K562 (cell line): ENCODE results near the gene SAMD4A. TPM values are rescaled to one million over a fixed set of nuclear protein-coding genes. Genes with fewer than 3 reads are reported as not detected.

Source experiments
- ATAC-seq: fragments of 200-7000 bp; cut with Tn5 transposase; 3 replicates; pipeline ENCODE4 v1.9.1; 2020; ENCODE audit warnings: moderate library complexity
- BruUV-seq: library from RNA; stranded (reverse); fragments of 400-500 nt; replicated peaks from 2 replicates; lab custom pipeline; 2021; lab: Mats Ljungman, UMichigan
- CTCF ChIA-PET: fragments of 300-600 bp; formaldehyde crosslinking; extraction: SDS; loops from one replicate; lab custom pipeline; 2021; ENCODE audit warnings: low intra/inter-chr PET ratio; lab: Yijun Ruan, JAX
- POLR2A ChIA-PET: fragments of 300-600, 350-650 bp; sonication (Branson Sonifier 250); formaldehyde crosslinking; extraction: SDS; loops from one replicate; lab custom pipeline; 2021; ENCODE audit warnings: antibody characterized with exemption, inconsistent platforms; lab: Yijun Ruan, JAX
- DNase-seq, 4 experiments: peaks; one replicate each; pipeline versions ENCODE4 v3.0.0 to v3.0.0-alpha.2; 2011 to 2018; ENCODE audit warnings: low spot score in 3 of 4, mixed read lengths in 3 of 4; ENCODE audit errors: extremely low read depth in 1 of 4
- FAIRE-seq: peaks from 2 replicates; lab custom pipeline; 2011; peaks lifted over from hg19 to GRCh38; lab: Jason Lieb, UNC
- H2AFZ ChIP-seq: 2 replicates; pipeline ENCODE4 v1.6.0; 2011; ENCODE audit warnings: low read depth, low read length, control low read depth, inconsistent platforms
- H3K27ac ChIP-seq: fragments of 200-600 bp; 3 replicates; pipeline ENCODE4 v1.8.0; 2011; ENCODE audit warnings: low read depth, mild to moderate bottlenecking, control low read depth, inconsistent platforms, low read length, moderate library complexity, mixed read lengths; ENCODE audit errors: extremely low read depth
- H3K27me3 ChIP-seq, 2 experiments: fragments of 300-600 bp in 1 of 2; 2 replicates in 1 of 2; 3 replicates in 1 of 2; pipeline versions ENCODE4 v1.6.0 to v1.8.0; 2011; ENCODE audit warnings: inconsistent platforms in 2 of 2, low read length in 2 of 2, mild to moderate bottlenecking in 1 of 2, mixed read lengths in 1 of 2, moderate library complexity in 1 of 2; ENCODE audit not compliant: control insufficient read depth in 2 of 2, insufficient read depth in 2 of 2
- H3K36me3 ChIP-seq: fragments of 300-600 bp; 3 replicates; pipeline ENCODE4 v1.8.0; 2011; ENCODE audit warnings: mild to moderate bottlenecking, low read length, inconsistent platforms; ENCODE audit not compliant: control insufficient read depth, insufficient read depth
- H3K4me1 ChIP-seq, 2 experiments: fragments of 200-600 bp in 1 of 2; replicated peaks in 1 of 2; 2 replicates in 1 of 2; 3 replicates in 1 of 2; pipeline versions ENCODE4 v1.5.1 to v1.8.0; 2011; ENCODE audit warnings: inconsistent platforms in 2 of 2, low read length in 2 of 2, mild to moderate bottlenecking in 1 of 2, mixed read lengths in 1 of 2, moderate library complexity in 1 of 2; ENCODE audit not compliant: control insufficient read depth in 2 of 2, insufficient read depth in 2 of 2
- H3K4me2 ChIP-seq: 2 replicates; pipeline ENCODE4 v1.6.1; 2011; ENCODE audit warnings: low read length, control low read depth, inconsistent platforms, mixed read lengths; ENCODE audit not compliant: insufficient read depth
- H3K4me3 ChIP-seq: fragments of 200-600 bp; sonication (generic), shearing (Covaris generic); 2 replicates; pipeline ENCODE4 v1.5.1; 2016; ENCODE audit warnings: control low read depth, inconsistent platforms
- H3K79me2 ChIP-seq: fragments of 200-600 bp; 3 replicates; pipeline ENCODE4 v1.8.0; 2011; ENCODE audit warnings: low read length, inconsistent platforms; ENCODE audit not compliant: control insufficient read depth, insufficient read depth
- H3K9ac ChIP-seq, 2 experiments: 2 replicates each; pipeline versions ENCODE4 v1.6.0 to v1.6.1; 2011; ENCODE audit warnings: low read depth in 2 of 2, low read length in 2 of 2, control low read depth in 1 of 2, inconsistent platforms in 1 of 2, mild to moderate bottlenecking in 1 of 2, mixed read lengths in 1 of 2; ENCODE audit not compliant: insufficient read depth in 1 of 2
- H3K9me1 ChIP-seq: one replicate; pipeline ENCODE4 v1.6.0; 2011; ENCODE audit warnings: inconsistent platforms, mild to moderate bottlenecking, low read length, moderate library complexity; ENCODE audit not compliant: control insufficient read depth, insufficient read depth
- H3K9me3 ChIP-seq: replicated peaks from 2 replicates; pipeline ENCODE4 v1.5.1; 2011; ENCODE audit warnings: low read depth, low read length, inconsistent platforms; ENCODE audit not compliant: control insufficient read depth, insufficient read depth
- H4K20me1 ChIP-seq: replicated peaks from 2 replicates; pipeline ENCODE4 v1.6.1; 2011; ENCODE audit warnings: low read length, inconsistent platforms, mixed read lengths; ENCODE audit not compliant: control insufficient read depth, insufficient read depth
- E2F8 ChIP-seq: fragments of 450-650 bp; IDR thresholded peaks from 2 replicates; pipeline ENCODE4 v1.7.1; 2018; ENCODE audit warnings: mild to moderate bottlenecking, low read depth; ENCODE audit not compliant: partially characterized antibody
- IRF9 ChIP-seq: fragments of 450-650 bp; IDR thresholded peaks from 2 replicates; pipeline ENCODE4 v1.6.1; 2016; ENCODE audit warnings: missing biosample characterization, missing genetic modification characterization
- JUND ChIP-seq, 2 experiments: IDR thresholded peaks; 2 replicates in 1 of 2; 3 replicates in 1 of 2; pipeline ENCODE4 v1.6.1; 2011; ENCODE audit warnings: borderline replicate concordance in 2 of 2, low read depth in 2 of 2, low read length in 2 of 2, improper control_type of control experiment in 1 of 2, missing biosample characterization in 1 of 2, missing genetic modification characterization in 1 of 2, missing genetic modification reagents in 1 of 2
- KDM2B ChIP-seq: fragments of 250-450 bp; sonication (Bioruptor Pico); IDR thresholded peaks from 2 replicates; pipeline ENCODE4 v1.8.0; 2021; ENCODE audit warnings: mild to moderate bottlenecking, moderate library complexity
- MNT ChIP-seq, 2 experiments: fragments of 450-650 bp; conservative IDR thresholded peaks; 2 replicates each; pipeline ENCODE4 v1.6.1; 2017; ENCODE audit warnings: mild to moderate bottlenecking in 2 of 2, moderate library complexity in 2 of 2
- TEAD4 ChIP-seq, 2 experiments: sonication (generic) in 1 of 2; formaldehyde crosslinking in 1 of 2; IDR thresholded peaks; 2 replicates each; pipeline versions ENCODE4 v1.6.1 to v1.8.0; 2012 to 2022; ENCODE audit warnings: borderline replicate concordance in 1 of 2, inconsistent platforms in 1 of 2, low read length in 1 of 2, mild to moderate bottlenecking in 1 of 2, missing genetic modification reagents in 1 of 2
- ZNF174 ChIP-seq: fragments of 250-450 bp; sonication (Bioruptor Pico); IDR thresholded peaks from 2 replicates; pipeline ENCODE4 v1.4.0; 2020; ENCODE audit warnings: mild to moderate bottlenecking
- ZNF639 ChIP-seq, 2 experiments: fragments of 200-800 bp in 1 of 2; sonication (Bioruptor generic) in 1 of 2; sonication (generic) in 1 of 2; formaldehyde crosslinking in 1 of 2; IDR thresholded peaks in 1 of 2; conservative IDR thresholded peaks in 1 of 2; 2 replicates each; pipeline versions ENCODE4 v1.5.0 to v1.6.1; 2016 to 2020; ENCODE audit warnings: missing compliant biosample characterization in 1 of 2, missing genetic modification characterization in 1 of 2, missing genetic modification reagents in 1 of 2
- ZNF740 ChIP-seq, 3 experiments: fragments of 200-800 bp in 1 of 3; sonication (Bioruptor generic) in 1 of 3; sonication (generic) in 1 of 3; formaldehyde crosslinking in 1 of 3; IDR thresholded peaks; 2 replicates each; pipeline versions ENCODE4 v1.6.1 to v1.8.0; 2016 to 2022; ENCODE audit warnings: mild to moderate bottlenecking in 2 of 3, missing compliant biosample characterization in 2 of 3, missing genetic modification characterization in 2 of 3, missing genetic modification reagents in 1 of 3
- ZNF75A ChIP-seq: fragments of 450-650 bp; formaldehyde crosslinking; IDR thresholded peaks from 2 replicates; pipeline ENCODE4 v1.4.0; 2020; ENCODE audit warnings: mild to moderate bottlenecking
- WGBS: fragments of 100-300 bp; shearing (Covaris generic); methylation state at CpG from one replicate; pipeline ENCODE4 v1.1.6; 2016; ENCODE audit warnings: low coverage, mixed read lengths; ENCODE audit not compliant: insufficient coverage; ENCODE audit errors: missing lambda C conversion rate; 5-methylcytosine and 5-hydroxymethylcytosine counted together
- in situ Hi-C: fragments of 300-500 bp; cut with MboI; formaldehyde crosslinking; loops from 4 replicates; pipeline ENCODE4 v1.15.0; 2018; ENCODE audit warnings: inconsistent platforms, mixed read lengths
- intact Hi-C: fragments of 100-400 bp; cut with micrococcal nuclease; formaldehyde crosslinking; loops from 2 replicates; pipeline ENCODE4 v1.14.2; 2022
- polyA plus RNA-seq, 8 experiments: library from polyadenylated mRNA; depleted of rRNA in 4 of 8; stranded (reverse) in 5 of 8; unstranded in 3 of 8; fragments of >200 nt; fragmentation: Nextera tagmentation in 2 of 8; fragmentation: Illumina TruSeq in 1 of 8; extraction: Ambion mirVana in 2 of 8; extraction: Trizol in 1 of 8; gene quantifications; 2 replicates each; pipeline versions ENCODE4 v1.2.1 to v1.2.3, GENCODE V29; 2011 to 2014; ENCODE audit warnings: inconsistent platforms in 1 of 8, missing spikeins in 1 of 8
- total RNA-seq, 7 experiments: library from RNA; depleted of rRNA in 6 of 7; stranded (reverse); fragments of >200 nt in 6 of 7; fragmentation: Illumina TruSeq in 2 of 7; extraction: Trizol in 2 of 7; gene quantifications; 2 replicates each; pipeline versions ENCODE4 v1.2.1 to v1.2.3, GENCODE V29; 2011 to 2021; ENCODE audit warnings: low replicate concordance in 1 of 7

The SAMD4A gene
- total and polyA plus RNA-seq, 9 of the 15 experiments (the other 6 are each of a cell fraction or from before 2014, with no cell fraction given), result 0.66 to 6.8 (median 3.3) TPM

- TF ChIP-seq KDM2B (no peak), ZNF174 (CRISPR knock-in tag) (no peak)
These were observed 26.9 kb downstream of the SAMD4A start (continued) for GRCh38 chr14:54593860-54594259.

GRCh38 chr14:54594537-54594936 is 27.6 kb downstream of the SAMD4A start:
- ChIA-PET POLR2A (no interaction called here), CTCF (no interaction called here)
- no peak overlapping the region for H3K27ac ChIP-seq
- H3K27me3 ChIP-seq, result no peaks in the 10 kb centered on the region
- H3K9me3 ChIP-seq, result no peaks in the 10 kb centered on the region
- BruUV-seq, result no TSS peak
- DNase-seq (no peak), ATAC-seq (no peak), FAIRE-seq (no peak)
- H3K9me1 ChIP-seq, result no peaks in the 10 kb centered on the region
- no peaks in the 10 kb centered on the region; the same call in 2 of the 3 replicates for H3K79me2 ChIP-seq
- H3K36me3 ChIP-seq, result no peaks in the 10 kb centered on the region
- no peak overlapping the region for H2AFZ ChIP-seq
- in situ Hi-C loops (no loop called here), intact Hi-C loops (no loop called here)
- 94% methylated on average over 1 of the region's 1 CpG for WGBS
- H3K4me3 ChIP-seq, result no peak overlapping the region
- H3K4me1 ChIP-seq, result peaks cover 0 to 3% of the 10 kb centered on the region in 2 experiments; a peak in 2 of 5 replicates
- no peak overlapping the region for H3K4me2 ChIP-seq
- no peak overlapping the region for H3K9ac ChIP-seq
- no peaks in the 10 kb centered on the region for H4K20me1 ChIP-seq
- TF ChIP-seq ZNF639 (CRISPR knock-in tag; conservative IDR thresholded peaks at IDR 0.05 in 1 of 2, IDR thresholded peaks at IDR 0.05 in 1 of 2) (no peak), JUND (IDR thresholded peaks at IDR 0.05; ENCODE audit: borderline replicate concordance, low read depth, low read length) (no peak), JUND (tag; IDR thresholded peaks at IDR 0.05; ENCODE audit: borderline replicate concordance, low read depth, low read length) (no peak), E2F8 (no peak), TEAD4 (IDR thresholded peaks at IDR 0.05; ENCODE audit: low read length) (no peak), TEAD4 (CRISPR knock-in tag; IDR thresholded peaks at IDR 0.05; ENCODE audit: borderline replicate concordance) (no peak), IRF9 (no peak), ZNF740 (CRISPR knock-in tag; IDR thresholded peaks at IDR 0.05) (no peak), ZNF740 (tag; IDR thresholded peaks at IDR 0.05) (no peak), MNT (conservative IDR thresholded peaks at IDR 0.05) (no peak), ZNF75A (CRISPR knock-in tag) (no peak)
